GM21367 (cell line): Measurements from ENCODE around the gene MT1X.

Experiments
- ATAC-seq: cut with Tn5 transposase; IDR thresholded peaks from one replicate; pipeline ENCODE4 v1.9.1; 2021; ENCODE audit not compliant: unreplicated experiment

MT1X gene

GRCh38 chr16:56677474-56677873, 4.8 kb upstream of the MT1X start:
- no peak for ATAC-seq

- ATAC-seq: no peak
Observed at GRCh38 chr16:56679078-56679730, 3.1 kb upstream of the MT1X start.

- no peak for ATAC-seq
Observed at GRCh38 chr16:56679818-56680217, 2.5 kb upstream of the MT1X start.

GRCh38 chr16:56682703-56683397, 580 bp downstream of the MT1X start:
- no peak for ATAC-seq

GRCh38 chr16:56683424-56684172, 1.3 kb downstream of the MT1X start:
- ATAC-seq: no peak

GRCh38 chr16:56684256-56684925, 2.1 kb downstream of the MT1X start:
- no peak for ATAC-seq

GRCh38 chr16:56684926-56685590, 2.8 kb downstream of the MT1X start:
- no peak for ATAC-seq

GRCh38 chr16:56686758-56687157, 4.5 kb downstream of the MT1X start:
- no peak for ATAC-seq

- no peak for ATAC-seq
Observed at GRCh38 chr16:56688762-56689161, 6.5 kb downstream of the MT1X start.

- ATAC-seq: no peak
Observed at GRCh38 chr16:56689171-56689570, 6.9 kb downstream of the MT1X start.

GRCh38 chr16:56690420-56691122, 8.3 kb downstream of the MT1X start:
- no peak for ATAC-seq

GRCh38 chr16:56691885-56692284, 9.6 kb downstream of the MT1X start:
- ATAC-seq: no peak

- ATAC-seq: no peak
Observed at GRCh38 chr16:56695246-56695645, 13.0 kb downstream of the MT1X start.

GRCh38 chr16:56697456-56698155, 15.3 kb downstream of the MT1X start:
- no peak for ATAC-seq

- ATAC-seq: no peak
Observed at GRCh38 chr16:56700195-56700594, 17.9 kb downstream of the MT1X start.

- no peak for ATAC-seq
Observed at GRCh38 chr16:56700631-56701030, 18.4 kb downstream of the MT1X start.

GRCh38 chr16:56701534-56701933, 19.3 kb downstream of the MT1X start:
- ATAC-seq: no peak

GRCh38 chr16:56702836-56703235, 20.6 kb downstream of the MT1X start:
- no peak for ATAC-seq

- no peak for ATAC-seq
Observed at GRCh38 chr16:56708525-56709442, 26.5 kb downstream of the MT1X start.
